ENCODE results near the gene MRPL1. TPM values are rescaled to one million over a fixed set of nuclear protein-coding genes. Genes with fewer than 3 reads are reported as not detected.
"Not testable (repeated sequence)": the region's sequence is repeated elsewhere in the genome, so short reads cannot be mapped to it uniquely, and the experiment has no call there.

The MRPL1 gene
- total RNA-seq, 1 donor from 2014 or later: 45.1 TPM

DNA sequence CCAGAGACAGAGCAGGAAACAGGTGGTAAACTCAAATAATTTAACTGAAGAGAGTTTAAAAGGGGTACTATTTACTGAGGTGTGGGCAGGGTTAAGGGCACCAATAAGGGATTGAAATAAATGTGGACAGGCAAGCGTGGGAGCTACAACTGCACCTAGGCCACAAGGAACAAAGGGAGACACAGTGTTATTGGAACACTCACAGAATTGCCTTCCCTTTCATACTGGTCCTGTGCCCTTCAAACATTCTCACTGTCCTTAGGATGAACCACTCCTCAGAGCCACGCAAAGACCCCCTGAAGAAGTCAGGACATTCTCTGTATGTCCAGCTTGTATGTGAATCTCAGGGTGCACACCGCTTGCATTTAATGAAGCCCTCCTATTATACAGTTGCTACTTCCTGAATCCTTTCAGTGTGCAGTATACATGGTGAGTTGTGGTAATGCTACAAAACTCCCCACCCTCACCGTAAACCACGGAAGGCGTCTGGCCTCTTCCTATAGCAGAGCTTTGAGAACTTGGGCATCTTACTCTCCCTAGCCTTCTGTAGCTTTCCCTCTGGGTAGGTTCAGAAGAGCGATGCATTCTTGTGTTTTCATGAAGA lies 9.6 kb upstream of the MRPL1 start:
- no peak for DNase-seq (ENCODE audit: low read depth, low spot score)
- no peaks in the 10 kb centered on the region for H3K27me3 Mint-ChIP-seq (ENCODE audit: low read depth)
- H3K27ac Mint-ChIP-seq (ENCODE audit: unreplicated experiment): no peak overlapping the region
- no peaks in the 10 kb centered on the region for H3K9me3 Mint-ChIP-seq
- H3K4me1 Mint-ChIP-seq: no peaks in the 10 kb centered on the region
- no peak overlapping the region for H3K4me3 Mint-ChIP-seq
- no peaks in the 10 kb centered on the region for H3K36me3 Mint-ChIP-seq (ENCODE audit: low read depth)
- TF ChIP-seq, protein P1, sequence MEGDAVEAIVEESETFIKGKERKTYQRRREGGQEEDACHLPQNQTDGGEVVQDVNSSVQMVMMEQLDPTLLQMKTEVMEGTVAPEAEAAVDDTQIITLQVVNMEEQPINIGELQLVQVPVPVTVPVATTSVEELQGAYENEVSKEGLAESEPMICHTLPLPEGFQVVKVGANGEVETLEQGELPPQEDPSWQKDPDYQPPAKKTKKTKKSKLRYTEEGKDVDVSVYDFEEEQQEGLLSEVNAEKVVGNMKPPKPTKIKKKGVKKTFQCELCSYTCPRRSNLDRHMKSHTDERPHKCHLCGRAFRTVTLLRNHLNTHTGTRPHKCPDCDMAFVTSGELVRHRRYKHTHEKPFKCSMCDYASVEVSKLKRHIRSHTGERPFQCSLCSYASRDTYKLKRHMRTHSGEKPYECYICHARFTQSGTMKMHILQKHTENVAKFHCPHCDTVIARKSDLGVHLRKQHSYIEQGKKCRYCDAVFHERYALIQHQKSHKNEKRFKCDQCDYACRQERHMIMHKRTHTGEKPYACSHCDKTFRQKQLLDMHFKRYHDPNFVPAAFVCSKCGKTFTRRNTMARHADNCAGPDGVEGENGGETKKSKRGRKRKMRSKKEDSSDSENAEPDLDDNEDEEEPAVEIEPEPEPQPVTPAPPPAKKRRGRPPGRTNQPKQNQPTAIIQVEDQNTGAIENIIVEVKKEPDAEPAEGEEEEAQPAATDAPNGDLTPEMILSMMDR (conservative IDR thresholded peaks at IDR 0.05): no peak

DNA sequence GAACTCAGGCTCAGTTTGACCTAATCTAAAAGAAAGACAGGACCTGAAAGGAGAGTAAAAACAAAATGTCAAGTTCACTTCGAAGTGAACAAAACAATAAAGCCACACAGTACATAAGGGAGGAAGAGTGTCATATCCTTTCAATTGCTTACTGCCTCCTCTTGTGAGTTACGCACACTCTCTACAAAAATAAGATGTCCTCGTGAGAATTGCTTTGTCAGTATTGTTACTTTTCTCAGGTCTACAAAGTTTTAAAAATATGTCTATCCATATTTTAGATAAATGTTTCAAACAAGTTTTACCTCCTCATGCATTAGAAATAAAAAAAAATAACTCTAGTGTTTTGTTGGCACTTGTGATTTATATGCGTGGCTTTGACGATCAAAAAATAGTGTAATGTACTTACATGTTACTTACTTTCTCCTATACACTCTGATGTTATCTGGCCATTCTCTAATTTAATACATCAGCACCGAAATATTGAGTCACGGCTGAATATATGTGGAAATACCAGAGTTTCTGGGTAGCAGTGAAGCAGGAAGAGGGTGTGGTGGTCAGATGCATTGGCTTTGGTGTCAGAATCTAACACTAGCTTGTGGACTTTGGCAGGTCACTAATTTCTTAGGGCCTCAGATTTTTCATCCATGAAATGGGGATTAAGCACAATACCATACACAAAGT lies 8.1 kb upstream of the MRPL1 start:
- TF ChIP-seq, protein P1 (conservative IDR thresholded peaks at IDR 0.05): no peak
- no peak overlapping the region for H3K27ac Mint-ChIP-seq (ENCODE audit: unreplicated experiment)
- no peaks in the 10 kb centered on the region for H3K27me3 Mint-ChIP-seq (ENCODE audit: low read depth)
- H3K36me3 Mint-ChIP-seq (ENCODE audit: low read depth): no peaks in the 10 kb centered on the region
- H3K9me3 Mint-ChIP-seq: no peaks in the 10 kb centered on the region
- H3K4me1 Mint-ChIP-seq: no peaks in the 10 kb centered on the region
- H3K4me3 Mint-ChIP-seq: no peak overlapping the region
- no peak for DNase-seq (ENCODE audit: low read depth, low spot score)

DNA sequence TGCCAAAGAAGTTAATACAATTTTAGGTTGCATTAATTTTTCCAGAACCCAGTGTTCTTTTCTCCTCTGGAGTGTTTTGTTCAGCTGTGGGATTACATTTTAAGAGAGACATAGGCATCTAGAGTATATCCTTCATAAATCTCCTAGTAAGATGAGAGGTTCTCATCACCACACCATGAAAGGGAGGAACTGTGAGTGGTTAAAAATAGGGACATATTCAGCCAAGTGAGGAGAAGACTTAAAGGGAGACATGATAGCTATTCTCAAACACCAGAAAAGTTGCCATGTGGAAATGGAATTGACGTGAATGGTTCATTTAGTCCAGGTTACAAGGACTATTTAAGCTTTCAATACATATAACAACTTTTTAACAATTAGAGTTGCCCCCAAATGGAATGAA lies 6.5 kb upstream of the MRPL1 start:
- Mint-ChIP-seq H3K27ac (ENCODE audit: unreplicated experiment) (no peak overlapping the region), H3K27me3 (ENCODE audit: low read depth) (no peaks in the 10 kb centered on the region), H3K4me1 (peaks cover 3% of the 10 kb centered on the region), H3K36me3 (ENCODE audit: low read depth) (no peaks in the 10 kb centered on the region), H3K9me3 (no peaks in the 10 kb centered on the region), H3K4me3 (no peak overlapping the region)
- DNase-seq (ENCODE audit: low read depth, low spot score): no peak
- TF ChIP-seq, protein P1 (conservative IDR thresholded peaks at IDR 0.05): no peak

DNA sequence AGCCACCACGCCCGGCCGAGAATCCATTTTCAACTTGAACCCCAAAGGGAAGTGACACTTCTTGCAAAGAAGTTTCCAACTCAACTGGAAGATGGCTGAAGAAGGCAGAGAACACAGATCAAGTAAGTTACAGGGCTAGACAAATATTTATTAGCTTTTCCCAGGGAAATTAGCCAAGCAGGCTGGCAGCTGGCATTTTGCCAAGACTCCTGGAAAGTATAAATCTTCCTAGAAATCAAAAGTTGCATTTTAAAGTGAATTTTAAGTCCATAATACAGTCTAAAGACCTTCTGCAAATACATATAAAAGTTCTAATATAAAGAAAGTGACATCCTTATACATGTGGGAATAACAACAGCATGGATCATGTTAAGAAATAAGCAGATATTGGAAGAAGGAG lies 3.4 kb upstream of the MRPL1 start:
- Mint-ChIP-seq H3K36me3 (ENCODE audit: low read depth) (peaks cover 3% of the 10 kb centered on the region), H3K27me3 (ENCODE audit: low read depth) (no peaks in the 10 kb centered on the region), H3K4me1 (peaks cover 28% of the 10 kb centered on the region), H3K4me3 (peak overlapping the region; percentile 48), H3K9me3 (no peaks in the 10 kb centered on the region), H3K27ac (ENCODE audit: unreplicated experiment) (no peak overlapping the region)
- TF ChIP-seq, protein P1 (conservative IDR thresholded peaks at IDR 0.05): no peak
- DNase-seq (ENCODE audit: low read depth, low spot score): no peak

DNA sequence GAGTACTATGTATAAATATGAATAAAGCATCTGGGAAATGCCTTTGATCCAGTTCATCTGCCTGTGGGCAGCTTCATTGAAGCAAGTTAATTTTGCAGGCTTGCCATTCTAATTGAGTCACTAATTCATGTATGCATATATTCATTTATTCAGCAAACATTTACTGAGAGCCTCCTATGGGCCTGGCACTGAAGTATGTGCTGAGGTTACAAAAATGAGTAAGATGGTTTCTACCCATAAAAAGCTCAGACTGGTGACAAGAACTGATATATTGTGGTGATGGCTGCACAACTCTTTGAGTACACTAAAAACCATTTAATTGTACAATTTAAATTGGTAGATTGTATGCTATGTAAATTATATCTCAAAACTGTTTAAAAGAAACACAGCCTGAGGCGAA lies 1.1 kb upstream of the MRPL1 start:
- Mint-ChIP-seq H3K27ac (ENCODE audit: unreplicated experiment) (peak overlapping the region; percentile 97), H3K27me3 (ENCODE audit: low read depth) (no peaks in the 10 kb centered on the region), H3K4me1 (peaks cover 32% of the 10 kb centered on the region), H3K36me3 (ENCODE audit: low read depth) (peaks cover 6% of the 10 kb centered on the region), H3K9me3 (no peaks in the 10 kb centered on the region), H3K4me3 (peak overlapping the region; percentile 97)
- DNase-seq (ENCODE audit: low read depth, low spot score): no peak
- TF ChIP-seq, protein P1 (conservative IDR thresholded peaks at IDR 0.05): no peak

DNA sequence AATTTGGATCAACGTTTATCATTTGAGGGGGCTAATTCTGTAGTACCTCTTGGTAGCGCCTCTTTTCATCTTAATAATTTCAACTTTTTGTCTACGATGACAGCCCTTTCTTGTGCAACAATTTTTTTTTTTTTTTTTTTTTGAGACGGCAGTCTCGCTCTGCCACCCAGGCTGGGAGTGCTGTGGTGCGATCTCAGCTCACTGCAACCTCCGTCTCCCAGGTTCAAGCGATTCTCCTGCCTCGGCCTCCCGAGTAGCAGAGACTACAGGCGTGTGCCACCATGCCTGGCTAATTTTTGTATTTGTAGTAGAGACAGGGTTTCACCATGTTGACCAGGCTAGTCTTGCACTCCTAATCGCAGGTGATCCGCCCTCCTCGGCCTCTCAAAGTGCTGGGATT lies 711 bp downstream of the MRPL1 start:
- not testable (repeated sequence) for H3K27me3 Mint-ChIP-seq (ENCODE audit: low read depth); H3K36me3 Mint-ChIP-seq (ENCODE audit: low read depth); DNase-seq (ENCODE audit: low read depth, low spot score); H3K9me3 Mint-ChIP-seq
- peaks cover 32% of the 10 kb centered on the region for H3K4me1 Mint-ChIP-seq
- peak overlapping the region; percentile 97 for H3K4me3 Mint-ChIP-seq
- peak overlapping the region; percentile 61 for H3K27ac Mint-ChIP-seq (ENCODE audit: unreplicated experiment)
